GM12891 (cell line): Measurements from ENCODE around the gene GRIA1.

Source experiments
- POLR2A ChIP-seq: IDR thresholded peaks from 2 replicates; pipeline ENCODE4 v1.6.1; 2011; ENCODE audit warnings: low read depth, low read length, control low read depth
- POLR2AphosphoS5 ChIP-seq: IDR thresholded peaks from 2 replicates; pipeline ENCODE4 v1.6.1; 2011; ENCODE audit warnings: low read depth, low read length, control low read depth

DNA sequence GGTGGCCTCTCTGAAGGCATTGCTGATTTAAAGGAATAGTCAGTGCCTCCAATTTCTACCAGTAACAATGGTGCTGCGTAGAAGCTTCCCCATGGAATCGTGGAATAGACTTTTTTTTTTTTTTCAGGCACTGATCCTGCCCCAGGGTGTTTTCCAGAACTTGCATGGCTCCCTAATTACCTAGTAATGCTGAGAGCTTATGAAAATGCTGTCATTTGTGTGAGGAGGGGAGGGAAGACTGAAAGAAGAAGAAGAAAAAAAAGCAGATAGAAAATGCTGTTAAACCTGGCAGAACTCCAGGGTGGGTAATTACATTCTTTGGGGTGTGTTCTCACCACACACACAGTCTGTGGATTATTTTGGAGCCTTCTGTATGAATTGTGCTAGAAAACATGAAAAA lies 4.8 kb upstream of the GRIA1 start:
- no peak for TF ChIP-seq POLR2A
- TF ChIP-seq POLR2AphosphoS5 = no peak
